Measurements from ENCODE around the gene CRAT. TPM values are rescaled to one million over a fixed set of nuclear protein-coding genes. Genes with fewer than 3 reads are reported as not detected.

CRAT gene
- polyA plus RNA-seq, 1 donor (not counting 4 experiments of a cell fraction or from before 2014, with no cell fraction given): 6.5 TPM

DNA sequence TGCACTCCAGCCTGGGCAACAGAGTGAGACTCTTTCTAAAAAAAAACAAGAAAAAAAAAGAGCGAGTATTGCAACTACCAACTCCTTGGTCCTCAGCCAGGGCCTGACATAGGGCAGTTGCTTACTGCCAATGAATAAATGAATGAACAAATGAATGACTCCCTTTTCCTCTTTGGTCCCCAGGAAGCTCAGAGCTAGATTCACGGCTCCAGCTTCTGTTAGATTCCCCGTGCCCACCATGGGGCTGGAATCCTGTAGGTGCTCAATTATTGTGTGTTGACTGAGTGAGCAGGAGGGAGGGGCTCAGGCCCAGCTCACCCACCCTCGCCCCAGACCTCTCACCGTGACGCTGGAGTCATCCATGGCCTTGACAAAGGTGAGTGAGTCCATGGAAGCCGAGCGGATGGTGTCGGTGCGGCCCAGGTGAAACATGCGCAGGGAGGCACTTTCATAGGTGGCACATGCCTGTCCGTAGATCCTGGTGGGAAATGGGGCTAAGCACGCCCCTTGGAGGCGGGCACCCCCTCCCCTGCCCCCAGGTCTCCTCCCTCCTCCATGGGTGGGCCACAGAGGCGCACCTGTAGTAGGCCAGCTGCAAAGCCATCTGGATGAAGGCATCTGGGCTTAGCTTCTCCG lies 12.8 kb downstream of the CRAT start:
- no peak overlapping the region for H3K4me2 ChIP-seq (ENCODE audit: control insufficient read depth, extremely low read depth, insufficient read depth, low read depth, low read length)
- peaks cover 4% of the 10 kb centered on the region for H3K4me1 ChIP-seq (ENCODE audit: control insufficient read depth, extremely low read depth, insufficient read depth, low read length)
- no peak overlapping the region for H3K9ac ChIP-seq (ENCODE audit: control insufficient read depth, extremely low read depth, insufficient read depth, low read length)
- H3K9me1 ChIP-seq (ENCODE audit: control insufficient read depth, extremely low read depth, insufficient read depth, low read length): no peaks in the 10 kb centered on the region
- no peaks in the 10 kb centered on the region for H4K20me1 ChIP-seq (ENCODE audit: control insufficient read depth, extremely low read depth, insufficient read depth, low read length)
- FAIRE-seq: no peak
- no peaks in the 10 kb centered on the region for H3K27me3 ChIP-seq (ENCODE audit: control insufficient read depth, extremely low read depth, insufficient read depth, low read length)
- TF ChIP-seq, protein P1, sequence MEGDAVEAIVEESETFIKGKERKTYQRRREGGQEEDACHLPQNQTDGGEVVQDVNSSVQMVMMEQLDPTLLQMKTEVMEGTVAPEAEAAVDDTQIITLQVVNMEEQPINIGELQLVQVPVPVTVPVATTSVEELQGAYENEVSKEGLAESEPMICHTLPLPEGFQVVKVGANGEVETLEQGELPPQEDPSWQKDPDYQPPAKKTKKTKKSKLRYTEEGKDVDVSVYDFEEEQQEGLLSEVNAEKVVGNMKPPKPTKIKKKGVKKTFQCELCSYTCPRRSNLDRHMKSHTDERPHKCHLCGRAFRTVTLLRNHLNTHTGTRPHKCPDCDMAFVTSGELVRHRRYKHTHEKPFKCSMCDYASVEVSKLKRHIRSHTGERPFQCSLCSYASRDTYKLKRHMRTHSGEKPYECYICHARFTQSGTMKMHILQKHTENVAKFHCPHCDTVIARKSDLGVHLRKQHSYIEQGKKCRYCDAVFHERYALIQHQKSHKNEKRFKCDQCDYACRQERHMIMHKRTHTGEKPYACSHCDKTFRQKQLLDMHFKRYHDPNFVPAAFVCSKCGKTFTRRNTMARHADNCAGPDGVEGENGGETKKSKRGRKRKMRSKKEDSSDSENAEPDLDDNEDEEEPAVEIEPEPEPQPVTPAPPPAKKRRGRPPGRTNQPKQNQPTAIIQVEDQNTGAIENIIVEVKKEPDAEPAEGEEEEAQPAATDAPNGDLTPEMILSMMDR (optimal IDR thresholded peaks at IDR 0.05 in 1 of 3, IDR thresholded peaks at IDR 0.05 in 1 of 3, conservative IDR thresholded peaks at IDR 0.05 in 1 of 3; ENCODE audit: extremely low read depth in 1 of 3, insufficient read depth in 2 of 3, low read length in 3 of 3): no peak
- TF ChIP-seq EZH2 (IDR thresholded peaks at IDR 0.05; ENCODE audit: low read length): no peak
- DNase-seq (ENCODE audit: low read depth, low spot score): no peak
- dilution Hi-C loops (cut with MboI; ENCODE audit: extremely low pct_ligation_motif_present, low sequenced_read_pairs): no loop called here
- no peaks in the 10 kb centered on the region for H3K9me3 ChIP-seq (ENCODE audit: control insufficient read depth, low read depth, low read length)
- peaks cover 0 to 2% of the 10 kb centered on the region in 2 experiments for H3K36me3 ChIP-seq (ENCODE audit: control insufficient read depth in 2 of 2, extremely low read depth in 1 of 2, insufficient read depth in 2 of 2, low read length in 2 of 2)
- no peaks in the 10 kb centered on the region for H3K79me2 ChIP-seq (ENCODE audit: control insufficient read depth, insufficient read depth, low read length)
- no peak overlapping the region for H3K27ac ChIP-seq (ENCODE audit: control insufficient read depth, insufficient read depth, low read length)
- no peak overlapping the region for H3K4me3 ChIP-seq (ENCODE audit: control insufficient read depth in 2 of 3, extremely low read depth in 1 of 3, insufficient read depth in 2 of 3, low read depth in 1 of 3, low read length in 3 of 3)
- H2AFZ ChIP-seq (ENCODE audit: control insufficient read depth, low read length): no peak overlapping the region

DNA sequence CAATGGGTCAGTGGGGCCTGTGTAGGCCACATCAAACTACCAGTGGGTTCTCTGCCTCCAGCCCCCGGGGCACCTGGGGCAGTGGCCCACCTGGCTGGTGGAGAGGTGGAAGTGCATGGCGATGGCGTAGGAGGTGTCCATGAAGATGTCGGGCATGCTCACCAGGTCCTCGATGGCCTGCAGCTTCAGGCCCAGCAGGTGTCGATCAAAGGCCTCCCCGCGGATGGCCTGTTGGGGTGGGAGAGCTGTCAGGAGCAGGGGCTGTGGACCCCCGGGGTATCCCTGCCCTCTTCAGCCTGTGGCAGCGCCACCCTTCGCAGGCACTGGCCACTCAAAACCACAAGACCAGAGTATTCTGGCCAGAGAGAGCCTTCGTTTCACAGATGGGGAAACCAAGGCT lies 14.7 kb downstream of the CRAT start:
- Histone ChIP-seq H3K9ac (ENCODE audit: control insufficient read depth, extremely low read depth, insufficient read depth, low read length) (no peak overlapping the region), H3K27me3 (ENCODE audit: control insufficient read depth, extremely low read depth, insufficient read depth, low read length) (no peaks in the 10 kb centered on the region), H3K27ac (ENCODE audit: control insufficient read depth, insufficient read depth, low read length) (no peak overlapping the region), H3K9me3 (ENCODE audit: control insufficient read depth, low read depth, low read length) (no peaks in the 10 kb centered on the region), H3K4me3 (ENCODE audit: control insufficient read depth in 2 of 3, extremely low read depth in 1 of 3, insufficient read depth in 2 of 3, low read depth in 1 of 3, low read length in 3 of 3) (no peak overlapping the region), H3K4me1 (ENCODE audit: control insufficient read depth, extremely low read depth, insufficient read depth, low read length) (peaks cover 7% of the 10 kb centered on the region), H3K79me2 (ENCODE audit: control insufficient read depth, insufficient read depth, low read length) (no peaks in the 10 kb centered on the region), H4K20me1 (ENCODE audit: control insufficient read depth, extremely low read depth, insufficient read depth, low read length) (no peaks in the 10 kb centered on the region), H3K9me1 (ENCODE audit: control insufficient read depth, extremely low read depth, insufficient read depth, low read length) (no peaks in the 10 kb centered on the region), H3K36me3 (ENCODE audit: control insufficient read depth in 2 of 2, extremely low read depth in 1 of 2, insufficient read depth in 2 of 2, low read length in 2 of 2) (peaks cover 0 to 2% of the 10 kb centered on the region in 2 experiments), H2AFZ (ENCODE audit: control insufficient read depth, low read length) (no peak overlapping the region), H3K4me2 (ENCODE audit: control insufficient read depth, extremely low read depth, insufficient read depth, low read depth, low read length) (no peak overlapping the region)
- DNase-seq (ENCODE audit: low read depth, low spot score): no peak
- FAIRE-seq: no peak
- no peak for TF ChIP-seq EZH2 (IDR thresholded peaks at IDR 0.05; ENCODE audit: low read length)
- TF ChIP-seq, protein P1 (optimal IDR thresholded peaks at IDR 0.05 in 1 of 3, IDR thresholded peaks at IDR 0.05 in 1 of 3, conservative IDR thresholded peaks at IDR 0.05 in 1 of 3; ENCODE audit: extremely low read depth in 1 of 3, insufficient read depth in 2 of 3, low read length in 3 of 3): no peak
- dilution Hi-C loops (cut with MboI; ENCODE audit: extremely low pct_ligation_motif_present, low sequenced_read_pairs): no loop called here

Data from keratinocyte (primary cell).